ENCODE measurements around the gene HLA-B.

HLA-B gene

DNA sequence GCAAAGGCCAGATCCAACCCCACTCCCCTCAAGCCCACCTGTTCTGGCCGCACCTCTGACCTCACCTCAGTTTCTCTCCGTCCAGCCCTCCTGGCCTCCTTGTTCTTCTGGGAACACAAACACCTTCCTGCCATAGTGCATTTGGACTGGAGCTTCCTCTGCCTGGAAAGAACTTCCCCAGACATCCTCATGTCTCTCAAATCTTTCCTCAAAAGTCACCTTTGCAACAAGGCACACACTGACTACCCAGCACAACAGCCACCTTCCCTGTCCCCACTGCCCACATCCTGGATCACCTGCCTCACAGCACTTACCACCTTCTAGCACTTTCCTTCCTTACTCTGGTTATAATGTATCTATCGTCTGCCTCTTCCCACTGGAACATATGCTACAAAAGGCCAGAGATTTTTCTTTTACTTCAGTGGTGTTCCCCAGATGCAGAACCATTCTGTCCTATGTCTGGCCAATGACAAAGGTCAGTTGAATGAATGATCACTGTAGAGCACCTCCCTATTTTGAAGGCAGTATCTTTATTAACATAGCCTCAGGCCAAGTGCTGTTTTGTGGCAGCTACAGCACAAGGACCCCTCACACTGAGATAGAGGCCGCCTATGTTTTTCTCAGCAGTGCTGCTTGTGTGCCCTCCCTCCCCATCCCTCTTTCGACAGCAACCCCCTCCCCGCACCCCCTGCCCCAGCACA, 4.1 kb downstream of the HLA-B start:
- no peak for DNase-seq (ENCODE audit: low read depth)

DNA sequence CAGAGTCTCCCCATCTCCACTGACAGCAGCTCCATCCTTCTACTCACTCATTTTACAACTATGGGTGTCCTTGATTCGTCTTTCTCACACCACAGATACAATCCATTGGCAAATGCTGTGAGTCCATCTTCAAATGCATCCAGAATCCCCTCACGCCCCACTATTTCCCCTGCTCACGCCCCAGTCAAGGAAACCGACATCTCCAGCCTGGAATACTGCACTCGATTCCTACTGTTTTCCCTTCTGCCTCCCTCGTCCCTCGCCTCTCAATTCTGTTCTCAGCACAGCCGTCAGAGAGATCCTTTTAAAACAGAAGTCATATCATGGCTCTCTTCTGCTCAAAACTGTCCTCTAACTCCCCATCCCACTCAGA, 4.7 kb downstream of the HLA-B start:
- no peak for DNase-seq (ENCODE audit: low read depth)

- DNase-seq (ENCODE audit: low read depth): no peak
Measured at GRCh38 chr6:31351401-31352309, 5.3 kb downstream of the HLA-B start.

GRCh38 chr6:31351033-31351380, 6.0 kb downstream of the HLA-B start:
- DNase-seq (ENCODE audit: low read depth): no peak

GRCh38 chr6:31350196-31351032, 6.6 kb downstream of the HLA-B start:
- DNase-seq (ENCODE audit: low read depth): no peak

- DNase-seq (ENCODE audit: low read depth): no peak
Measured at GRCh38 chr6:31349301-31349700, 7.7 kb downstream of the HLA-B start.

DNA sequence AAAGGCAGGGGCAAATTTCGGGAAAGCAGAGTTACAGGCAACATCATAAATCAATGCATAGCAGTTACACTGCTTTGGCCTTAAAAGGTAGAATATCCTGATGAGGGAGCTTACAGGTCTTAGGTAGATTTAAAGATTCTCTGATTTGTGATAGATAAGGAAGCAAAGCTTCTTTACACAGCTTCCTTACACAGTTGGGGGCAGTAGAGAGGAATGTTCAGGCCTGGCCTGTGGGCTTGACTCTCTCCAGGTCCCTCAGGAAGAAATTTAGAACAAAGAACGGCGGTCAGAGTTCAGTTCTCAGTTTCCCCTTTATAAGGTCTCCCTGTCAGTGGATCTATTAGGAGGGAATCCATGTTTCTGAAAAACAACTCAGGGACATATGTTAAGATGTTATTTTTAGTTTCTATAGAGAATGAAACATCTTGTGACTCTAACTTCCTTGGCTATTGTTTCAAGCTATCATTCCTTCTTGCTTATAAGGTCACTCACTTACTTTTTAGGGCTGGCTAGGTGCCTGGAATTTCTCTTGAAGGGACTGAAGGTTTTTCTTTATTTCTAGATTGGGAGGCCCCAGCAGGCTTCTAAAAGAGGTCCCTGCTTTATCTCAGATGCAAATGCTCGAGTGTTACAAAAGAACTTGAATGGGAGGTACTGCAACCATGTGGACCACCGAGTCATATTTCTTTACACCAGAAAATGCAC, 11.8 kb downstream of the HLA-B start:
- no peak for DNase-seq (ENCODE audit: low read depth)

- DNase-seq (ENCODE audit: low read depth): no peak
Measured at GRCh38 chr6:31340228-31340627, 16.8 kb downstream of the HLA-B start.

GRCh38 chr6:31339210-31339609, 17.8 kb downstream of the HLA-B start:
- no peak for DNase-seq (ENCODE audit: low read depth)

- no peak for DNase-seq (ENCODE audit: low read depth)
Measured at GRCh38 chr6:31336896-31337496, 20.0 kb downstream of the HLA-B start.

- DNase-seq (ENCODE audit: low read depth): no peak
Measured at GRCh38 chr6:31332637-31333602, 24.1 kb downstream of the HLA-B start.

DNA sequence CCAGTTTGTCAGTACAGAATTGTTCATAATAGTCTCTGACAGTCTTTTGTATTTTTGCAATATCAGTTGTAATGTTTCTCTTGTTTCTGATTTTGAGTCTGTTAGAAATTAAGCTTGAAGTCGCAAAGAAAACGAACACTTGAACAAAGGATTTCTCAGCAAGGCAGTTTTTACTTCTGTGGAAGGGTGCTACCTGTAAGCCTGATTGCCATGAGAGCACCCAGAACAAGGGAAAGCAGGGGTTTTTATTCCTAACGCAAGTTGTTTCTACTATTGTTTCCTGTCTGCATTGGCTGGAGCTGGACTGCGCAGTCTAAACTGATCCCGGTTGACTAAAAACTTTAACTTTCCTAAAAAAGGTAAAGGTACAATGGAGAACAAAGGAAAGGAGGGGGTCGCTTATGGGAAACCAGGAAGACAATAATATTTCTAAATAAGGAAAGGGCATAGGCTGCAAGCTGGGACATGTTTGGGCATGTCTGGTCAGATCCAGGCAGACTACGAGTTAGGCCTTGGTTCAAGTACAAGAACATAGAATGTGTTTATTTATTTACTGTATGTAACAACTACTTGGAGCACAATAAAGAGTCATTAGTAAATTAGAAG, 28.5 kb downstream of the HLA-B start:
- DNase-seq (ENCODE audit: low read depth): no peak

DNA sequence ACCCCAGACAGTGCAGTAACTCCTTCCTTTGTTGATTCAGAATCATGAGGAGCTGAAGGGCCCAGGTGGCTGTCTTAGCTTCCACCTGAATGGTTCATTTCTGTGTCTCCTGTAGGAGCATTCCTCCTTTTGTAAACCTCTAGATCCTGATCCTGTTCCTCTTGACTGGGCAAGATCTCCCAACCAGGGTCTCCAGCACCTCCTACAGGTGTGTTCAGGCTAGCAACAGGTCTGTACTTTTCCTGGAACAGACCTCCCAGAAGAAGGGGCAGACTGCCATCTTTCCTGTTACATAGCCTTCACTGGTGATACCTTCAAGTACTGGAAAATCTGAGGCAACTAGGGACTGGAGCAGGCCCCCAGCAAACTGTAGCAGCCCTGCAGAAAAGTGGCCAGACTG, 35.2 kb downstream of the HLA-B start:
- DNase-seq (ENCODE audit: low read depth): no peak

- DNase-seq (ENCODE audit: low read depth): no peak
Measured at GRCh38 chr6:31321005-31321707, 35.8 kb downstream of the HLA-B start.

- no peak for DNase-seq (ENCODE audit: low read depth)
Measured at GRCh38 chr6:31317036-31317435, 39.9 kb downstream of the HLA-B start.

DNA sequence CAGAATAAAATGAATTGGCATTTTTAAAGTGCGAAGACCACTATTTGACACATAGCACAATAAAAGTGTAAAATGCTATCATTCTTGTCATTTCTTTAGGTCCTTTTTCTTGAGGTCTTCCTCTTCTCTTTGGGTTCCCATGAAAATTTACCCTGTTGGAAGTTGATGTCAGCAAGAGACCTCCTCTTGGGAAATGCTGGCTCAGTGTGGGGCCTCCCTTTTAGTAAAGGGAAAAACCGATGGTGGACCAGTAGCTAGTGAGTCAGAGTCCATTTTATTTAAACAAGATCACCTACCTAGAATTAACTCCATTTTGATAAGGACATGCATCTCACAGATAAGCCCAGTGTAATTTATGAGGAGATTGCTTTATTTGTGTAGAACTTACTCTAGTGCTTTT, 47.3 kb downstream of the HLA-B start:
- DNase-seq (ENCODE audit: low read depth): no peak

GRCh38 chr6:31308845-31309175, 48.2 kb downstream of the HLA-B start:
- DNase-seq (ENCODE audit: low read depth): no peak

DNA sequence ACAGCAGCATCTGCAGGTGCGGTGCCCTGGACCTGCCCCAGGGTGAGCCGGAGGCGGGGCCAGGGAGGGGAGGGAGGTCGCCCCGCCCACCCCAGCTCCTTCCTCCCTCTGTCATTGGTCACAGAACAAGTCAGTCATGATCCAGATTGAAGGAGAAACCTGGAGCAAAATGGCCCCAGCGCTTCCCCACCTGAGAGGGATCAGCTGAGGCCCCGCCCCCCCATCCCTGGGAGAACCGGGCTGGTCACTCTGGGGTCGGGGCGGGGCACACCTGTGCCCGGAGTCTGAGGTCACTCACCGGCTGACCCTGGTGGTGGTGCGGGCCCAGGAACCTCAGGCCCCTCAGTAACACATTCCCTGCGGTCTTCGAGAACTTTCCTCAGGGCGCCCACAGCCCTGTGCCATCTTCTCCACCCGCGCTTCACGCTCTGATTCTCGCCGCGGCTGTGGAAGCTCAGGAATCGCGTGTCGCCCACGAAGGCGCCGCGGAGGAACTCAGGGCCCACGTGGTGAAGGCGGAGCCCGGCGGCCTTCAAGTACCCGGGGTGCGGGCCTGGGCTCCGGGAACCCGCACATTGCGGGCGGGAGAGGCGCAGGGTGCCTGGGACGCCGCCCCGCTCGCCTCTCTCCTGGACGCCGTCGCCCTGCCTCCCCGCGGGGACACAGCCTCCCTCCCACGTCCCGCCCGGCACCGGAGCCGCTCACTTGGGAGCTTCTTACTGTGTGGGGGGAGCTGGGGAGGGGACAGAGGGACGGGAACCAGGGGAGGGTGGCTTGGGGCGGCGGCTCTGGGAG, 48.7 kb downstream of the HLA-B start:
- DNase-seq (ENCODE audit: low read depth): peak; percentile 49

GRCh38 chr6:31307669-31308049, 49.3 kb downstream of the HLA-B start:
- DNase-seq (ENCODE audit: low read depth): no peak
